HEK293 (cell line): Measurements from ENCODE around the gene RITA1.

ENCODE experiments used
- CTCF ChIP-seq: fragments of 450-650 bp; formaldehyde crosslinking; IDR thresholded peaks from 2 replicates; pipeline ENCODE4 v1.5.1; 2016; ENCODE audit warnings: missing biosample characterization, missing genetic modification characterization
- KLF7 ChIP-seq: fragments of 450-650 bp; formaldehyde crosslinking; IDR thresholded peaks from 2 replicates; pipeline ENCODE4 v1.5.1; 2016; ENCODE audit warnings: missing biosample characterization, missing genetic modification characterization, borderline replicate concordance
- PRDM6 ChIP-seq: fragments of 450-650 bp; formaldehyde crosslinking; IDR thresholded peaks from 2 replicates; pipeline ENCODE4 v1.5.1; 2017; ENCODE audit warnings: missing biosample characterization, missing genetic modification characterization
- ZNF510 ChIP-seq: fragments of 450-650 bp; formaldehyde crosslinking; IDR thresholded peaks from 2 replicates; pipeline ENCODE4 v1.5.1; 2018; ENCODE audit warnings: mild to moderate bottlenecking, missing genetic modification characterization, missing biosample characterization; ENCODE audit not compliant: insufficient replicate concordance
- ZNF776 ChIP-seq: fragments of 450-650 bp; formaldehyde crosslinking; IDR thresholded peaks from 2 replicates; pipeline ENCODE4 v1.5.0; 2017; ENCODE audit warnings: missing biosample characterization, missing genetic modification characterization, borderline replicate concordance
- ZSCAN30 ChIP-seq: fragments of 450-650 bp; IDR thresholded peaks from 2 replicates; pipeline ENCODE4 v1.5.1; 2018; ENCODE audit warnings: missing biosample characterization, mild to moderate bottlenecking, missing genetic modification characterization, moderate library complexity
- TF ChIP-seq, protein P1 (sequence below): fragments of 450-650 bp; formaldehyde crosslinking; IDR thresholded peaks from 2 replicates; pipeline ENCODE4 v1.5.1; 2016; ENCODE audit warnings: missing biosample characterization, missing genetic modification characterization

GRCh38 chr12:113222730-113223531 lies 37.4 kb downstream of the RITA1 start:
- TF ChIP-seq CTCF: no peak
- no peak for TF ChIP-seq KLF7 (tag by site-specific recombination)
- TF ChIP-seq, protein P1, sequence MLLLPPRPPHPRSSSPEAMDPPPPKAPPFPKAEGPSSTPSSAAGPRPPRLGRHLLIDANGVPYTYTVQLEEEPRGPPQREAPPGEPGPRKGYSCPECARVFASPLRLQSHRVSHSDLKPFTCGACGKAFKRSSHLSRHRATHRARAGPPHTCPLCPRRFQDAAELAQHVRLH (tag by site-specific recombination): no peak
- TF ChIP-seq ZSCAN30: no peak
- TF ChIP-seq ZNF776 (tag by site-specific recombination): no peak
- TF ChIP-seq ZNF510 (tag by site-specific recombination): no peak
- TF ChIP-seq PRDM6 (tag by site-specific recombination): no peak
